PFSK-1 (cell line): Measurements from ENCODE around the gene DUSP16.

Experiments used
- FOXP2 ChIP-seq: optimal IDR thresholded peaks from 2 replicates; pipeline ENCODE3; 2011; ENCODE audit warnings: borderline replicate concordance, control low read depth, inconsistent platforms; ENCODE audit not compliant: insufficient read depth; ENCODE audit errors: extremely low read length, extremely low read depth
- POLR2AphosphoS5 ChIP-seq: IDR thresholded peaks from 2 replicates; pipeline ENCODE4 v1.6.1; 2012; ENCODE audit warnings: low read depth, mild to moderate bottlenecking, control low read depth, low read length, moderate library complexity
- SIN3A ChIP-seq: IDR thresholded peaks from 2 replicates; pipeline ENCODE4 v1.6.1; 2012; ENCODE audit warnings: mild to moderate bottlenecking, low read length, moderate library complexity, borderline replicate concordance; ENCODE audit not compliant: insufficient read depth
- TAF1 ChIP-seq: IDR thresholded peaks from 2 replicates; pipeline ENCODE4 v1.6.1; 2012; ENCODE audit warnings: low read length, control low read depth, borderline replicate concordance; ENCODE audit not compliant: insufficient read depth
- TF ChIP-seq, protein P1 (sequence below), 2 experiments: IDR thresholded peaks; 2 replicates each; pipeline versions ENCODE4 v1.6.1 to v1.8.0; 2011 to 2012; ENCODE audit warnings: low read depth in 2 of 2, low read length in 2 of 2, control low read depth in 1 of 2, inconsistent platforms in 1 of 2, mild to moderate bottlenecking in 1 of 2, moderate library complexity in 1 of 2; ENCODE audit not compliant: insufficient read depth in 1 of 2

Gene DUSP16

DNA sequence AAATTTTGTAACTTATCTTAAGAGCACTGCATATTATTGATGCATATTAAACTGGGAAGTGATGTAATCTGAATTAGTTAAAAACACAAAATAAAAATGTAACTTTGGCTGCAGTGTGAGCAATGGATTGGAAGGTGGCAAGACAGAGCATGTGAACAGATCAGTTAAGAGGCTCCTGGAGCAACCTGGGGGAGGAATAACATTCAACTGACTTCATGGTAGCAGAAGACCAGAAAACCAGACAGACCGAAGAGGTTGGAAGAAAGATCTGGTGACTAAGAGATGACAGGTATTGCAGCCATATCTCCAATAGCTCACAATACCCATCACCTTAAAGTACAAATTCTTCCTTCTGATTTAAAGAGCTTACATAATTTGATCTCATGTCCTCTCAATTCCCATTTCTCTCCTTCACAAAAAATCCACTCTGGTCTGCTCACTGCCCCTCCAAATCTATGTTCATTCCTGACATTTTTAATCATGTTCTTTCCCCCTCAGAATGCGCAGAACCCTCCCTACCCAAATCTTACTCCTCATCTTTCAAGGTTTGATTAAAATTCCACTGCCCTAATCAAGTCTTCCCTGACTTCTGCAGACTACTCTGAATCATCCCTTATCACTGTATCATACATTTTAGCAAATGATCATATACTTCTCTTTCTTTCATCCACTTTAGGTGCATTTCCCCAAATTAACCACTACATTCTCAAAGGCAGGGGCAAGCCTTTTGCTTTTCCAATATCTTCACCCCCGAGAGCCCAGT lies 51.5 kb downstream of the DUSP16 start:
- no peak for TF ChIP-seq POLR2AphosphoS5

DNA sequence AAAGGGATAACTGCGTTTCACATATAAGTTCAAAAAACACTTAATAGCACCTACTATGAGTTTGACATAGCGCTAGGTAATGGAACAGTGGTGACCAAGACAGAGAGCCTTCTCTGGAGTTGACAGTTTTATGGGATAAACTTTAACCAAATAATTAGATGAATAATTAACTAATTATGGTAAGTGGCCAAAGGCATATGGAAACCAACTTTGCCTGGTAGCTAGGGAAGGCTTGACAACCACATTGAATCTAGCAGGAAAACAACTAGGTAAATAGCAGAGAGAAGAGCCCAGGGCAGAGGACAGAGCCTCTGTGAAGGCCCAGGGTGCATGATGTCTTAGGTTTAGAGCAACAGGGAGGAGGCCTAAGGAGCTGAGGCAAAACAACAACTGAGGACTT lies 52.1 kb downstream of the DUSP16 start:
- TF ChIP-seq TAF1 (no peak), SIN3A (no peak), POLR2AphosphoS5 (no peak)
- TF ChIP-seq, protein P1, sequence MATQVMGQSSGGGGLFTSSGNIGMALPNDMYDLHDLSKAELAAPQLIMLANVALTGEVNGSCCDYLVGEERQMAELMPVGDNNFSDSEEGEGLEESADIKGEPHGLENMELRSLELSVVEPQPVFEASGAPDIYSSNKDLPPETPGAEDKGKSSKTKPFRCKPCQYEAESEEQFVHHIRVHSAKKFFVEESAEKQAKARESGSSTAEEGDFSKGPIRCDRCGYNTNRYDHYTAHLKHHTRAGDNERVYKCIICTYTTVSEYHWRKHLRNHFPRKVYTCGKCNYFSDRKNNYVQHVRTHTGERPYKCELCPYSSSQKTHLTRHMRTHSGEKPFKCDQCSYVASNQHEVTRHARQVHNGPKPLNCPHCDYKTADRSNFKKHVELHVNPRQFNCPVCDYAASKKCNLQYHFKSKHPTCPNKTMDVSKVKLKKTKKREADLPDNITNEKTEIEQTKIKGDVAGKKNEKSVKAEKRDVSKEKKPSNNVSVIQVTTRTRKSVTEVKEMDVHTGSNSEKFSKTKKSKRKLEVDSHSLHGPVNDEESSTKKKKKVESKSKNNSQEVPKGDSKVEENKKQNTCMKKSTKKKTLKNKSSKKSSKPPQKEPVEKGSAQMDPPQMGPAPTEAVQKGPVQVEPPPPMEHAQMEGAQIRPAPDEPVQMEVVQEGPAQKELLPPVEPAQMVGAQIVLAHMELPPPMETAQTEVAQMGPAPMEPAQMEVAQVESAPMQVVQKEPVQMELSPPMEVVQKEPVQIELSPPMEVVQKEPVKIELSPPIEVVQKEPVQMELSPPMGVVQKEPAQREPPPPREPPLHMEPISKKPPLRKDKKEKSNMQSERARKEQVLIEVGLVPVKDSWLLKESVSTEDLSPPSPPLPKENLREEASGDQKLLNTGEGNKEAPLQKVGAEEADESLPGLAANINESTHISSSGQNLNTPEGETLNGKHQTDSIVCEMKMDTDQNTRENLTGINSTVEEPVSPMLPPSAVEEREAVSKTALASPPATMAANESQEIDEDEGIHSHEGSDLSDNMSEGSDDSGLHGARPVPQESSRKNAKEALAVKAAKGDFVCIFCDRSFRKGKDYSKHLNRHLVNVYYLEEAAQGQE (IDR thresholded peaks at IDR 0.05; ENCODE audit: insufficient read depth in 1 of 2, low read depth in 2 of 2, low read length in 2 of 2), result no peak

DNA sequence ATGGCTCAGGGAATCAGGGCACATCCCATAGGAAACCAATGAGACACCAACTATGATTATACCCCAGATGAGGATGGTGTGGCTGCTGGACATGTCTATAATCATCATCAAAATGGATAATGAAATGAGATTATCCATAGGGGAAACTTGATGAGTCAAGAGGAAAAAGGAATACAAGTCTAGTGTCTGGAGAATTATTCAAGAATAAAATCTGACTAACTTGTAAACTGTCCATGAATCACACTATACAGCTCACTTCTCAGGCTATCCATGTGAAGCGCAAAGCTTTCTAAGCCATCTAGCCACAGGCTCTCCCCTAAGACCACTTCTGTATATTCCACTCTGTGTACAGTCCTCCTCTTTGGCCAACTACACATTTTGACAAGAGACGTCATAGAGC lies 52.5 kb downstream of the DUSP16 start:
- TF ChIP-seq FOXP2 (no peak), SIN3A (no peak), POLR2AphosphoS5 (no peak), TAF1 (no peak)
- TF ChIP-seq, protein P1 (IDR thresholded peaks at IDR 0.05; ENCODE audit: insufficient read depth in 1 of 2, low read depth in 2 of 2, low read length in 2 of 2), result no peak

DNA sequence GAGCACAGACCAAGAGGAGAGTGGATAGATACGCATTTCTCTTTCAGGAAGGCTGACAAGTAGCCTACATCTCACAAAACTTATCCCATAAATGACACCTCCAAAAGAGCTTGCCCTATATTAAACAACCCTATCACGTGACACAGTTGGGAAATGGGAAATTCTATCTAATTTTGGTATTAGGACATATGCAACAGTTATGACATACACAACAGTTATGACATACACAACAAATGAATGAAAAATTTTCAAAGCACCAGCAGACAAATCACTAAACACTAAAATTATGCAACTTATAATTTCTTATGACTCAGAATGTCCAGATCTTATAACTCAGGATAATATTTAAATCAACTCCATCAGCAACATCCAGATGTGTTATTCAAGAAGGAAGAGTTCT lies 54.1 kb downstream of the DUSP16 start:
- TF ChIP-seq TAF1 (no peak), FOXP2 (no peak), POLR2AphosphoS5 (no peak), SIN3A (no peak)
- TF ChIP-seq, protein P1 (IDR thresholded peaks at IDR 0.05; ENCODE audit: insufficient read depth in 1 of 2, low read depth in 2 of 2, low read length in 2 of 2), result no peak

DNA sequence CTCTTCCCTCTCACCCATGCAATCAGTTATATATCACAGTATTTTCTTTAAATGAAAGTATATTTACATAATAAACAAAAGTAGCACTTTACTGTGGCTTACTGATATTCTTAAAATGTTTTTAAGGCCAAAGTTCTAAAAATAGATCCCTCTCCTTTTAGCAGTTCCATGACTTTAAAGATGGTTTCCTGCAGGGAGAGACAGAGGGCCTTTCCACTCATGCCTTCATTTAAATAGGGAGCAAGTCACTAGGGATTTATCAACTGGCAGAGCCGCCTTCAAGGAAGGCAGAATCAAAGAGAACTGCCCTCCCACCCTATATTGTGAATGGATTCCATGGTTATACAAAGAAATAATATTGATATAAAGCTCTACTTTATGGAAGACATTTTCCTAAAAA lies 55.5 kb downstream of the DUSP16 start:
- TF ChIP-seq FOXP2, result no peak
- no peak for TF ChIP-seq POLR2AphosphoS5
- TF ChIP-seq, protein P1 (IDR thresholded peaks at IDR 0.05; ENCODE audit: insufficient read depth in 1 of 2, low read depth in 2 of 2, low read length in 2 of 2), result no peak
- no peak for TF ChIP-seq SIN3A
- TF ChIP-seq TAF1, result no peak
